Measurements from ENCODE around the gene EYA3. TPM values are rescaled to one million over a fixed set of nuclear protein-coding genes. Genes with fewer than 3 reads are reported as not detected.

EYA3 gene
- total RNA-seq, 3 donors from 2014 or later: 26.6 to 29.6 (median 28.1) TPM

GRCh38 chr1:28123461-28123961, 35.1 kb upstream of the EYA3 start:
- ATAC-seq (no peak), DNase-seq (no peak)
- no peaks in the 10 kb centered on the region for H3K36me3 Mint-ChIP-seq (ENCODE audit: insufficient read depth)
- no peak overlapping the region for H3K4me3 Mint-ChIP-seq
- H3K9me3 Mint-ChIP-seq: no peaks in the 10 kb centered on the region
- peaks cover 7% of the 10 kb centered on the region for H3K27me3 Mint-ChIP-seq (ENCODE audit: low read depth)
- no peaks in the 10 kb centered on the region for H3K4me1 Mint-ChIP-seq (ENCODE audit: low read depth)

- H3K4me1 Mint-ChIP-seq (ENCODE audit: low read depth): no peaks in the 10 kb centered on the region
- H3K36me3 Mint-ChIP-seq (ENCODE audit: insufficient read depth): no peaks in the 10 kb centered on the region
- H3K9me3 Mint-ChIP-seq: no peaks in the 10 kb centered on the region
- ATAC-seq (no peak), DNase-seq (no peak)
- H3K27me3 Mint-ChIP-seq (ENCODE audit: low read depth): peaks cover 4% of the 10 kb centered on the region
- no peak overlapping the region for H3K4me3 Mint-ChIP-seq
Measured at GRCh38 chr1:28122183-28122582, 33.8 kb upstream of the EYA3 start.

GRCh38 chr1:28119556-28119955, 31.1 kb upstream of the EYA3 start:
- no peak for DNase-seq
- no peak for ATAC-seq
- Mint-ChIP-seq H3K27me3 (ENCODE audit: low read depth) (no peaks in the 10 kb centered on the region), H3K4me3 (no peak overlapping the region), H3K4me1 (ENCODE audit: low read depth) (peaks cover 9% of the 10 kb centered on the region), H3K9me3 (no peaks in the 10 kb centered on the region), H3K36me3 (ENCODE audit: insufficient read depth) (no peaks in the 10 kb centered on the region)

- Mint-ChIP-seq H3K4me1 (ENCODE audit: low read depth) (peaks cover 12% of the 10 kb centered on the region), H3K9me3 (no peaks in the 10 kb centered on the region), H3K27me3 (ENCODE audit: low read depth) (no peaks in the 10 kb centered on the region), H3K36me3 (ENCODE audit: insufficient read depth) (no peaks in the 10 kb centered on the region), H3K4me3 (no peak overlapping the region)
- no peak for ATAC-seq
- DNase-seq: no peak
Measured at GRCh38 chr1:28118640-28119307, 30.4 kb upstream of the EYA3 start.

- Mint-ChIP-seq H3K36me3 (ENCODE audit: insufficient read depth) (no peaks in the 10 kb centered on the region), H3K27me3 (ENCODE audit: low read depth) (no peaks in the 10 kb centered on the region), H3K4me3 (no peak overlapping the region)
Measured at GRCh38 chr1:28115267-28115666, 26.9 kb upstream of the EYA3 start.

GRCh38 chr1:28114844-28115243, 26.4 kb upstream of the EYA3 start:
- no peaks in the 10 kb centered on the region for H3K36me3 Mint-ChIP-seq (ENCODE audit: insufficient read depth)

More at GRCh38 chr1:28115267-28115666, 26.9 kb upstream of the EYA3 start:
- peaks cover 14% of the 10 kb centered on the region for H3K4me1 Mint-ChIP-seq (ENCODE audit: low read depth)
- DNase-seq (no peak), ATAC-seq (peak; percentile 63 to 90)
- no peaks in the 10 kb centered on the region for H3K9me3 Mint-ChIP-seq

GRCh38 chr1:28113242-28113572, 24.8 kb upstream of the EYA3 start:
- Mint-ChIP-seq H3K4me1 (ENCODE audit: low read depth) (peaks cover 14% of the 10 kb centered on the region), H3K4me3 (no peak overlapping the region), H3K36me3 (ENCODE audit: insufficient read depth) (no peaks in the 10 kb centered on the region), H3K9me3 (no peaks in the 10 kb centered on the region), H3K27me3 (ENCODE audit: low read depth) (no peaks in the 10 kb centered on the region)
- no peak for DNase-seq
- ATAC-seq: no peak

More at GRCh38 chr1:28114844-28115243, 26.4 kb upstream of the EYA3 start:
- DNase-seq (no peak), ATAC-seq (no peak)
- peaks cover 14% of the 10 kb centered on the region for H3K4me1 Mint-ChIP-seq (ENCODE audit: low read depth)
- H3K9me3 Mint-ChIP-seq: no peaks in the 10 kb centered on the region
- no peak overlapping the region for H3K4me3 Mint-ChIP-seq
- no peaks in the 10 kb centered on the region for H3K27me3 Mint-ChIP-seq (ENCODE audit: low read depth)

- DNase-seq (no peak), ATAC-seq (no peak)
- no peak overlapping the region for H3K4me3 Mint-ChIP-seq
- H3K36me3 Mint-ChIP-seq (ENCODE audit: insufficient read depth): no peaks in the 10 kb centered on the region
- no peaks in the 10 kb centered on the region for H3K27me3 Mint-ChIP-seq (ENCODE audit: low read depth)
- peaks cover 14% of the 10 kb centered on the region for H3K4me1 Mint-ChIP-seq (ENCODE audit: low read depth)
- no peaks in the 10 kb centered on the region for H3K9me3 Mint-ChIP-seq
Measured at GRCh38 chr1:28112388-28113241, 24.2 kb upstream of the EYA3 start.

GRCh38 chr1:28111157-28111556, 22.7 kb upstream of the EYA3 start:
- Mint-ChIP-seq H3K9me3 (no peaks in the 10 kb centered on the region), H3K36me3 (ENCODE audit: insufficient read depth) (no peaks in the 10 kb centered on the region), H3K4me1 (ENCODE audit: low read depth) (peaks cover 11% of the 10 kb centered on the region)

GRCh38 chr1:28110555-28110954, 22.1 kb upstream of the EYA3 start:
- no peak overlapping the region for H3K4me3 Mint-ChIP-seq
- ATAC-seq (no peak), DNase-seq (no peak)
- no peaks in the 10 kb centered on the region for H3K9me3 Mint-ChIP-seq
- no peaks in the 10 kb centered on the region for H3K27me3 Mint-ChIP-seq (ENCODE audit: low read depth)
- H3K4me1 Mint-ChIP-seq (ENCODE audit: low read depth): peaks cover 11% of the 10 kb centered on the region
- H3K36me3 Mint-ChIP-seq (ENCODE audit: insufficient read depth): no peaks in the 10 kb centered on the region

More at GRCh38 chr1:28111157-28111556, 22.7 kb upstream of the EYA3 start:
- H3K4me3 Mint-ChIP-seq: no peak overlapping the region
- DNase-seq: no peak
- ATAC-seq: no peak
- no peaks in the 10 kb centered on the region for H3K27me3 Mint-ChIP-seq (ENCODE audit: low read depth)

- H3K27me3 Mint-ChIP-seq (ENCODE audit: low read depth): no peaks in the 10 kb centered on the region
- no peaks in the 10 kb centered on the region for H3K36me3 Mint-ChIP-seq (ENCODE audit: insufficient read depth)
- ATAC-seq (no peak), DNase-seq (no peak)
- H3K4me3 Mint-ChIP-seq: no peak overlapping the region
- no peaks in the 10 kb centered on the region for H3K9me3 Mint-ChIP-seq
- peaks cover 5% of the 10 kb centered on the region for H3K4me1 Mint-ChIP-seq (ENCODE audit: low read depth)
Measured at GRCh38 chr1:28109639-28110038, 21.2 kb upstream of the EYA3 start.

- no peak overlapping the region for H3K4me3 Mint-ChIP-seq
- H3K27me3 Mint-ChIP-seq (ENCODE audit: low read depth): no peaks in the 10 kb centered on the region
- ATAC-seq (no peak), DNase-seq (no peak)
- no peaks in the 10 kb centered on the region for H3K9me3 Mint-ChIP-seq
- H3K4me1 Mint-ChIP-seq (ENCODE audit: low read depth): peaks cover 2% of the 10 kb centered on the region
- no peaks in the 10 kb centered on the region for H3K36me3 Mint-ChIP-seq (ENCODE audit: insufficient read depth)
Measured at GRCh38 chr1:28108001-28108400, 19.6 kb upstream of the EYA3 start.

- Mint-ChIP-seq H3K4me1 (ENCODE audit: low read depth) (no peaks in the 10 kb centered on the region), H3K36me3 (ENCODE audit: insufficient read depth) (no peaks in the 10 kb centered on the region), H3K4me3 (no peak overlapping the region), H3K27me3 (ENCODE audit: low read depth) (no peaks in the 10 kb centered on the region), H3K9me3 (no peaks in the 10 kb centered on the region)
- ATAC-seq: no peak
- DNase-seq: no peak
Measured at GRCh38 chr1:28104866-28105467, 16.6 kb upstream of the EYA3 start.

GRCh38 chr1:28102189-28102588, 13.8 kb upstream of the EYA3 start:
- no peaks in the 10 kb centered on the region for H3K36me3 Mint-ChIP-seq (ENCODE audit: insufficient read depth)
- H3K9me3 Mint-ChIP-seq: no peaks in the 10 kb centered on the region
- no peak for ATAC-seq
- no peaks in the 10 kb centered on the region for H3K27me3 Mint-ChIP-seq (ENCODE audit: low read depth)
- no peaks in the 10 kb centered on the region for H3K4me1 Mint-ChIP-seq (ENCODE audit: low read depth)
- H3K4me3 Mint-ChIP-seq: no peak overlapping the region
- DNase-seq: no peak
